WI38 (cell line): Measurements from ENCODE around the gene DMBX1.
A peak's percentile ranks its signal among the peaks of the same experiment; 100 is the strongest.

Source experiments
- H3K4me3 ChIP-seq: 2 replicates; pipeline ENCODE4 v1.5.1; 2011; ENCODE audit warnings: low read depth, mild to moderate bottlenecking, control low read depth, low read length
- TF ChIP-seq, protein P1 (sequence below): IDR thresholded peaks from 2 replicates; pipeline ENCODE4 v1.5.1; 2012; ENCODE audit warnings: low read depth, mild to moderate bottlenecking, control low read depth, low read length

The DMBX1 gene

DNA sequence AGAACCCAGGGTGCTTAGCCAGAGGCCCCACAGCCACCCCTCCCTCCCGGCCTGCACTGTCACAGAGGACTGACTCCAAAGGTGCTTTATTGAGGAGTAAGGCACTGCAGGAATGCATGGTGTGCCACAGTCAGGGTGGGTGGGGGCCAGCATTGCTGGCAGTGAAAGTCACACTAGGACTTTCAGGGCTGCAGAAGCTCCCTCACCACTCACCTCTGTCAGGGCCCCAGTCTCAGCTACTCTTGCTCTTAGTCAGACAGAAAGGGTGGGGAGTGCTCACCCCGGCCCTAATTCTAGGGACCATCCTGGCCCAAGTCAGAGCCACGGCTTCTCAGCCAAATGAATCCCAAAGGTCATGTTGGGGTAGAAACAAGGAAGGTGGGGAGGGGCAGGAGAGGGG is 42.5 kb downstream of the DMBX1 start:
- TF ChIP-seq, protein P1, sequence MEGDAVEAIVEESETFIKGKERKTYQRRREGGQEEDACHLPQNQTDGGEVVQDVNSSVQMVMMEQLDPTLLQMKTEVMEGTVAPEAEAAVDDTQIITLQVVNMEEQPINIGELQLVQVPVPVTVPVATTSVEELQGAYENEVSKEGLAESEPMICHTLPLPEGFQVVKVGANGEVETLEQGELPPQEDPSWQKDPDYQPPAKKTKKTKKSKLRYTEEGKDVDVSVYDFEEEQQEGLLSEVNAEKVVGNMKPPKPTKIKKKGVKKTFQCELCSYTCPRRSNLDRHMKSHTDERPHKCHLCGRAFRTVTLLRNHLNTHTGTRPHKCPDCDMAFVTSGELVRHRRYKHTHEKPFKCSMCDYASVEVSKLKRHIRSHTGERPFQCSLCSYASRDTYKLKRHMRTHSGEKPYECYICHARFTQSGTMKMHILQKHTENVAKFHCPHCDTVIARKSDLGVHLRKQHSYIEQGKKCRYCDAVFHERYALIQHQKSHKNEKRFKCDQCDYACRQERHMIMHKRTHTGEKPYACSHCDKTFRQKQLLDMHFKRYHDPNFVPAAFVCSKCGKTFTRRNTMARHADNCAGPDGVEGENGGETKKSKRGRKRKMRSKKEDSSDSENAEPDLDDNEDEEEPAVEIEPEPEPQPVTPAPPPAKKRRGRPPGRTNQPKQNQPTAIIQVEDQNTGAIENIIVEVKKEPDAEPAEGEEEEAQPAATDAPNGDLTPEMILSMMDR, result no peak

DNA sequence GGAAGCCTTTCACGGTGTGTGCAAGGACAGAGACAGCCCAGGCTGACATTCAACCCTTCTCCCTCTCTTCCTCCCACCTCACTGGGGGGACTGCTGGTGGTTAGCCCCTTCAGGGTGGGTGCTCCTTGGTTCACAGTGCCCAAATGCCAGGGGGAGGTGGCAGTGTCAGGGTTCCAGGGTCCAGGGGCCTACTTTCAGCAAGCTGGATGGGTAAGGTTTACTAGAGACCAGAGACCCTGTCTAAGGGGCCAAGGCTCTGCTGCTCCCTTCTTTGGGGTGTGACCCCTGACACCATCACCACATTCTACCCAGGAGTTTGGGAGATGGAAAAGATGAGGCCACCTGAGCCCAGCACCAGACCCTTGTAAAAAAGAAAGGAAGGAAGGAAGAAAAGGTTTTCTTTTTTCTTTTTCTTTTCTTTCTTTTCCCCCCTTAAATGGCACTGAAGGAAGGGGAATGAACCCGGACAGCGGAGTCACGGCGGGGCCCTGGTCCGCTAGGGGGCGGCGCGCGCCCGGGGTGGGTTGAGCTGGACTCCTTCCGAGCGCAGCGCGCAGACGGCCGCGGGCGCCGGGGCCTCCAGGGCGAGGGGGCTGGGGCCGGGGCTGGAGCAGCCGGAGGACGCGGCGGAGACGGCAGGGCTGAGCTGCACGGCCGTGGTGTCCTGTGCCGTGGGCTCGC is 43.0 kb downstream of the DMBX1 start:
- no peak overlapping the region for H3K4me3 ChIP-seq
- TF ChIP-seq, protein P1, result peak; percentile 60; the same call in 1 of the 2 replicates

More for the DNA sequence above, 42.5 kb downstream of the DMBX1 start:
- no peak overlapping the region for H3K4me3 ChIP-seq

DNA sequence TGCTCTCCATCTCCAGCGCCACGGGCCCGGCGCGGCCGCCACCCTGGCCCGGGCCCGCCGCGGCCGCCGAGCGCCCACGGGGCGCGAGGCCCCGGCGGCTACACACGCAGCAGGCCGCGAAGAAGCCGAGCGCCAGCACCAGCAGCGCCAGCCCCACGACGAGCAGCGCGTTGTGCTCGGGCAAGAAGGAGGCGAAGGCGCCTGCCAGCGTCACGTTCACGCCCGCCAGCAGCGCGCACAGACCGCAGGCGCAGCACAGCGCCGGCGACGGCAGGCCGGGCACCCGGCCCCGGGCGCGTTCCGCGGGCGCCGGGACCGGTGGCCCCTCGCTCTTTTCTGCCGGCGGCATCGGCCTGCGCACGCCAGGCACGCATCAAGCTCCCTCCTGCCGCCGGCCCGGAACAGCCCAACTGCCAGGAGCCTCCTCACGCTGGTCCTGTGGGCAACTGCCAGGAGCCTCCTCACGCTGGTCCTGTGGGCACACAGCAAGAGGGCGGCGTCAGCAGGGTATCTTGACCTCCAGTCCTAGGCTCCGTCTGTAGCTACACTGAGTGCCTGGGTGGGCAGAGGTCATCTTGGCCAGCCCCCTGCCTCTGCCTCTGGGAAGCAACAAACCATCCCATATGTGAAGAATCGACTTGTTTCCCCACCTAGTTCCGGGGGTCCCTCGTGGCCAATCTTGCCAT is 43.7 kb downstream of the DMBX1 start:
- H3K4me3 ChIP-seq, result no peak overlapping the region
- TF ChIP-seq, protein P1, result no peak

DNA sequence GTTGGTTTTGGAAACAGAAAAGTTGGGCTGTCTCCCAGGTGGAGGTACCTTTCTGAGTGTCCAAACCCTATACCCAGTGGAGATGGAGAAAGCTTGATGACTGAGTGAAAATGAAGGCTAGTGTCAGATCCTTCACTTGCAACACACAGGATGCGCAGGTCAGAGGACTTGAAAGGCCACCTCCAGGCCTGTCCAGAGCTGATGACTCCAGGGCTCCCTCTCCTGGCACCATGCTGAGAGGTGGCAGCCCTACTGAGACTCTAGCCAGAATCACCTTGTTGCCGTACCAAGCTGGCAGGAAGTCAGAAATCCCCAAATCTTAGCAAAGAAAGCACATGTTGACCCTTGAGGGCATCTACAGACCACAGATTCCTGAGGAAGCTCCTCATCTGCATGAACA is 45.4 kb downstream of the DMBX1 start:
- TF ChIP-seq, protein P1, result peak; percentile 27; the same call in 1 of the 2 replicates
- no peak overlapping the region for H3K4me3 ChIP-seq

DNA sequence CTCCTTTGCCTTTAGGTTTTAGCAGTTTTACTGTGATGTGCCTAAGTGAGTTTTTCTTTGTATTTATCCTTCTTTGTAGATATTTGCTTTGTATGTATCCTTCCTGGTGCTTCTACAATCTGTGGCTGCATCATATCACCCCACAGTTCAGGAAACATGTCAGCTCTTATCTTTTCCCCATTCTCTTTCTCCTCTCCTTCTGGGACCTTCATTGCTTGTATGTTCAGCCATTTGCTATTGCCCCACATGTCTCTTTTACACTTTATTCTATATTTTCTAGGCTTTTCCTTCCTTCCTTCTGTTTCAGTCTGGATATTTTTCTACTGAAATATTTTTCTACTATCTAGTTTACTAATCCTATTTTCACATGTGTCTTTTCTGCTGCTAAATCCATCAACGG is 46.9 kb downstream of the DMBX1 start:
- TF ChIP-seq, protein P1, result no peak
- H3K4me3 ChIP-seq, result no peak overlapping the region

DNA sequence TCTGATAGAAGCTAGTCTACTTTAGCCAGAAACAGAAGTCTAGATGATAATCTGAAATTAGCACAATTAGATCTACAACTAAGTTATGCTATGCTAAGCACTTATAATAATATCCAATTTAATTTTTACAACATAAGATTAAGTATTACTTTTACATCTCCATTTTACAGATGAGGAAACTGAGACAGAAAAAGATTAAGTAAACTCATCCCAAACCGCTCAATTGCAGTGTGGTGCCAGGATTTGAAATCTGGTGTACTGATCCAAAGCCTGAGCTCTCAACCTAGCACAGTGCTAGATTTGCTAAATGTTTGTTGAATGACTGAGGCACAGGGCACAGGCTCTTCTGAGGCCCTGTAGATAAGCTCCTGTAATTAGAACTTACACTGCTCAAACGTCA is 48.0 kb downstream of the DMBX1 start:
- no peak overlapping the region for H3K4me3 ChIP-seq
- TF ChIP-seq, protein P1, result no peak

DNA sequence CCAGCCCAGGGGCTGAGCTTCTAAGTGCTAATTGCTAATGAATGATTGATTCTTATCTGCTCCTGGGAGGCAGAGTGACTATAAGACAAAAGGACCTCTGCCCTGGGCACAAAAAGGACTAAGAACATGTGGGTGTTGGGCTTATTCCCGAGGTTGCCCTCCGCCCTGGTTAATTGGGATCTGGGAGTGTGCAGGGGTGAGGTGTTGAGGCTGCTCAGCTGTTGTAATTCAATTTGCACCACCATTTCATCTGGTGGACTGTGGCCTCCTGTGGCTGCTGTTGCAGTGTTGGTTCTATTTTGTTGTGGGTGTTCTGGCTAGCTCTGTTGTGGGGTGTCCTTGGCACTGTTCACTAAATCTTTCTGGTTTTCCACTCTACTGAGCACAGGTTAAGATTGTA is 48.5 kb downstream of the DMBX1 start:
- no peak overlapping the region for H3K4me3 ChIP-seq
- TF ChIP-seq, protein P1, result no peak
